Transverse colon (tissue), 4 donors: ENCODE measurements around the gene CORO2A.

Experiments used
- CTCF ChIP-seq, 5 experiments: fragments of 200-600 bp in 3 of 5; fragments of 450-650 bp in 2 of 5; sonication (generic) in 3 of 5; IDR thresholded peaks; 1 replicate in 2 of 5; 2 replicates in 3 of 5; pipeline ENCODE4 v1.5.1; 2016 to 2017; ENCODE audit warnings: antibody characterized with exemption in 5 of 5, inconsistent platforms in 3 of 5, mild to moderate bottlenecking in 2 of 5, moderate library complexity in 1 of 5
- POLR2A ChIP-seq: fragments of 450-650 bp; IDR thresholded peaks from one replicate; pipeline ENCODE4 v1.6.1; 2016; ENCODE audit warnings: antibody characterized with exemption, mild to moderate bottlenecking, moderate library complexity
- POLR2AphosphoS5 ChIP-seq, 3 donors: sonication (generic); formaldehyde crosslinking; IDR thresholded peaks; one replicate each; pipeline ENCODE4 v1.6.1; 2016; ENCODE audit warnings: antibody characterized with exemption in 3 of 3

GRCh38 chr9:98219794-98220370 is 27.4 kb upstream of the CORO2A start:
- TF ChIP-seq CTCF (IDR thresholded peaks at IDR 0.05) (no peak), POLR2A (no peak), POLR2AphosphoS5 (IDR thresholded peaks at IDR 0.05) (no peak)
